Muscle of leg (tissue), 11 donors: ENCODE measurements around the gene PLCD3. TPM values are rescaled to one million over a fixed set of nuclear protein-coding genes. Genes with fewer than 3 reads are reported as not detected.

Experiments
- DNase-seq: peaks from one replicate; pipeline ENCODE4 v3.0.0; 2013
- H3K27ac ChIP-seq: one replicate; pipeline ENCODE4 v1.5.1; 2013; ENCODE audit warnings: mild to moderate bottlenecking, low read length, control low read depth
- H3K27me3 ChIP-seq: one replicate; pipeline ENCODE4 v1.6.1; 2013; ENCODE audit warnings: low read length; ENCODE audit not compliant: control insufficient read depth, insufficient read depth
- H3K36me3 ChIP-seq: one replicate; pipeline ENCODE4 v1.6.1; 2013; ENCODE audit warnings: low read length; ENCODE audit not compliant: control insufficient read depth, insufficient read depth
- H3K4me1 ChIP-seq: one replicate; pipeline ENCODE4 v1.6.1; 2013; ENCODE audit warnings: low read length; ENCODE audit not compliant: control insufficient read depth, insufficient read depth
- H3K4me3 ChIP-seq: one replicate; pipeline ENCODE4 v1.5.1; 2013; ENCODE audit warnings: low read length, control low read depth
- H3K9me3 ChIP-seq: replicated peaks from 2 replicates; pipeline ENCODE4 v1.6.1; 2013; ENCODE audit warnings: low read depth, low read length; ENCODE audit not compliant: control insufficient read depth
- WGBS: methylation state at CpG from one replicate; pipeline ENCODE4 v1.1.5; 2013; ENCODE audit warnings: missing lambda C conversion rate; ENCODE audit not compliant: insufficient coverage; 5-methylcytosine and 5-hydroxymethylcytosine counted together
- polyA plus RNA-seq, 8 donors: library from polyadenylated mRNA; unstranded; fragments of 120-200 nt; gene quantifications; one replicate each; pipeline versions ENCODE4 v1.2.1 to v1.2.3, GENCODE V29; 2013; ENCODE audit warnings: inconsistent platforms in 1 of 8, low replicate concordance in 1 of 8; ENCODE audit not compliant: insufficient read length in 8 of 8, insufficient read depth in 1 of 8
- total RNA-seq: library from RNA; stranded (reverse); fragments of 120-200 nt; gene quantifications from one replicate; pipeline ENCODE4 v1.2.4, GENCODE V29; 2013

PLCD3 gene
- total and polyA plus RNA-seq, 9 donors: 15.1 to 53.0 (median 39.4) TPM

DNA sequence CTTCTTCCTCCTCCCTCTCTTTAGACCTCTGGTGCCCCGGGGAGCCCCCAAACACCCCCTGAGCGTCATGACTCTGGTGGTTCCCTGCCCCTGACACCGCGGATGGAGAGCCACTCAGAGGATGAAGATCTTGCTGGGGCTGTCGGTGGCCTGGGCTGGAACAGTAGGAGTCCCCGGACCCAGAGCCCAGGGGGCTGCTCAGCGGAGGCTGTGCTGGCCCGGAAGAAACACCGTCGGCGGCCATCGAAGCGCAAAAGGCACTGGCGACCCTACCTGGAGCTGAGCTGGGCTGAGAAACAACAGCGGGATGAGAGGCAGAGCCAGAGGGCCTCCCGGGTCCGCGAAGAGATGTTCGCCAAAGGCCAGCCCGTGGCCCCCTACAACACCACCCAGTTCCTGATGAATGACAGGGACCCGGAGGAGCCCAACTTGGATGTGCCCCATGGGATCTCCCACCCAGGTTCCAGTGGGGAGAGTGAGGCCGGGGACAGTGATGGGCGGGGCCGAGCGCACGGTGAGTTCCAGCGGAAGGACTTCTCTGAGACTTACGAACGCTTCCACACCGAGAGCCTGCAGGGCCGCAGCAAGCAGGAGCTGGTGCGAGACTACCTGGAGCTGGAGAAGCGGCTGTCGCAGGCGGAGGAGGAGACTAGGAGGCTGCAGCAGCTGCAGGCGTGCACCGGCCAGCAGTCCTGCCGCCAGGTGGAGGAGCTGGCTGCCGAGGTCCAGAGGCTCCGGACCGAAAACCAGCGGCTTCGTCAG is 36.9 kb upstream of the PLCD3 start:
- Histone ChIP-seq H3K4me1 (peaks cover 49% of the 10 kb centered on the region), H3K9me3 (no peaks in the 10 kb centered on the region), H3K36me3 (peaks cover 12% of the 10 kb centered on the region), H3K4me3 (no peak overlapping the region), H3K27me3 (no peaks in the 10 kb centered on the region), H3K27ac (peak overlapping the region; percentile 94)
- WGBS: 86% methylated on average over 37 of the region's 43 CpGs
- DNase-seq: no peak

DNA sequence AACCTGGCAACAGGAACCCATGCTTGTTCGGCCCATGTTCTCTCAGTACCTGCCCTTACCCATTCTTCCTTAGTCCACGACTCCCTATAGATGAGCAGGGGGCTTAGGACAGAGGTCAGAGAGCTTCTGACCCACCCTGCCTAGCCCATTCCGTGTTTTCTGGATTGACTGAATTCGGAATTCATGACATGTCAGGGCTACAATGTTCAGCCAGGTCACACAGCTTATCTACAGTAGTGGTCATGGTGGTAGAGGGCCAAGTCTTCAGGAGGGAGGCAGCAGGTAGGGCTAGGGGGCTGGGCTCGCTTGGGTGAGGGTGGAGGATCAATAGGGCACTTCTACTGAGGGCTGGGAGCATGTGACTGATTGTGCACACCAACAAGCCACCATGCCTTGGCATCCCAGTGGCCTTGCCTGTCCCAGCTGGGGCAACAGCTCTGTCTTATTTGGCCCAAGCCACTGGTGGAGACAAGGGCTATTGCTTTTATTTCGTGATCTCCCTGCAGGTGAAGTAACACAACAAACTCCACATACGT is 32.5 kb upstream of the PLCD3 start:
- Histone ChIP-seq H3K9me3 (no peaks in the 10 kb centered on the region), H3K4me3 (no peak overlapping the region), H3K36me3 (peaks cover 8% of the 10 kb centered on the region), H3K27me3 (no peaks in the 10 kb centered on the region), H3K4me1 (peaks cover 27% of the 10 kb centered on the region), H3K27ac (peak overlapping the region; percentile 21)
- DNase-seq: no peak
- 92% methylated on average over 5 of the region's 7 CpGs for WGBS

DNA sequence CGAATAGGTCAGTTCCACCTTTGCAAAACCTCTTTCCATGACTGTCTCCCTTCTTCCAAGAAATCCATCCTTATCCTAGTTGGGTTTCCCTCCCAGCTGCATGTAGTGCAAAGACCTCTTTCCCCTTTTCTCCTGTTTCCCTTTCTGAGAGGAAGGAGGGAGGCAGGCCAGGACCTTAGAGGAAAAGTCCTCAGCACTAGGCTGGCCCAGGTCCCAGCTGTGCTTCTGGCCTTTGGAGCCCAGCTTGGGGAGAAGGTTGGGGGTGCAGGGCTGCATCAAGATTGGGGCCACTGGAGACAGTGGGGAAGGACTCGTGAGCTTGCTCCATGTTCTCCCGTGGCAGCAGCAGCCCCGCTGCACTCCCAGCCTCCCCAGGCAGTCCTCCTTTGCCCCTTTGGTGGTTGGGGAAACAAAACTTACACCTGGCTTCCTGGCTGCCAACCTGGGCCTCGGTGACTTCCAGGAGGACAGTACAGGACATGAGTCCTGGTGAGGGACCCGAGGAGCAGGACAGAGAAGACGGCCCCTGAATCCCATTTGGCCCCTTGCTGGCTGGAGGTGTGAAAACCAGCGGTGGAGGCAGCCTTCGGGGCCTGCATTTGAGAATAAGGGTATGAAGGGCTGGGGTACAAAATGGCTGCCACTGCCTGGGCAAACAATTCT is 29.8 kb upstream of the PLCD3 start:
- Histone ChIP-seq H3K27me3 (no peaks in the 10 kb centered on the region), H3K4me1 (peaks cover 29% of the 10 kb centered on the region), H3K4me3 (peak overlapping the region; percentile 22), H3K27ac (peak overlapping the region; percentile 45), H3K36me3 (peaks cover 3% of the 10 kb centered on the region), H3K9me3 (no peaks in the 10 kb centered on the region)
- no peak for DNase-seq
- 59% methylated on average over 5 of the region's 9 CpGs for WGBS

DNA sequence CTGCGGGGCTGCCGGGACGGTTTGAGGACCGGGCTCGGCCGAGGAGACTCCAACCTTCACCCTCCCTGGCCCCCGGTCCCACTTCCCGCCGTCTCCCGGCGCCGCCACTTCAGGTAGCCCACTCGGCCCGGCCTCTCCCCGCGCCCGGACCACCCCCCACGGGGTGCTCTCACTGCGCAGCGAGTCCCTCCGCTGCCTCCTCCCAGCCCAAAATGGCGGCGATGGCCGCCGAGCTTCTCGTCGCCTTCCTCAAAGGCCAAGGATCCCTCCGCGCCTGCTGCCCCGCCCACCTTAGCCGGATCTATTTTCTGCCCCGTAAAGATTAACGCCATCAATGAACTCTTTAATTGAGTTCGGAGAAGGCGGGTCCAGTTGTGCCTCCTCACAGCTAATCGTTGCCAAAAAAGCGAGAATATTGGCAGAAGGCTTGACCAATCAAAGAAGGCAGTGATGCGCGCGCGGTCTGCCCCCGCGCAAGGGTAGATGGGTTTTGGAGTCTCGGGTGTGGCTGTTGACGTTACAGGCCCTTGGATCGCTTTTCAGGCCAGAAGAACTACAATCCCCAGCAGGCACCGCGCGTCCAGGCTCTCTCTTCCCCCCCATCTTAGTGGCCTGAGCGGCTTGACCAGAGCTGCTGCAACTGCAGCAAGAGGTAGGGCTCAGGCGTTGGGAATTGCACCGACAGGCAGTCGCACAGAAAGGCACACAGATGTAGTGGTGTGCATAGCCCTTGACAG is 29.1 kb upstream of the PLCD3 start, which contains the start of gene HEXIM2:
Gene HEXIM2 (plus strand): TSS at position 588 of the 737 bp plus-strand sequence. CDS start 919 bp downstream, outside the sequence.
- H3K4me1 ChIP-seq: peaks cover 29% of the 10 kb centered on the region
- WGBS: 0% methylated on average over 45 of the region's 53 CpGs
- DNase-seq: peak; percentile 100
- H3K27me3 ChIP-seq: no peaks in the 10 kb centered on the region
- H3K4me3 ChIP-seq: peak within 1 kb of the TSS; percentile 100
- peaks cover 3% of the 10 kb centered on the region for H3K36me3 ChIP-seq
- H3K9me3 ChIP-seq: no peaks in the 10 kb centered on the region
- H3K27ac ChIP-seq: peak within 1 kb of the TSS; percentile 100

DNA sequence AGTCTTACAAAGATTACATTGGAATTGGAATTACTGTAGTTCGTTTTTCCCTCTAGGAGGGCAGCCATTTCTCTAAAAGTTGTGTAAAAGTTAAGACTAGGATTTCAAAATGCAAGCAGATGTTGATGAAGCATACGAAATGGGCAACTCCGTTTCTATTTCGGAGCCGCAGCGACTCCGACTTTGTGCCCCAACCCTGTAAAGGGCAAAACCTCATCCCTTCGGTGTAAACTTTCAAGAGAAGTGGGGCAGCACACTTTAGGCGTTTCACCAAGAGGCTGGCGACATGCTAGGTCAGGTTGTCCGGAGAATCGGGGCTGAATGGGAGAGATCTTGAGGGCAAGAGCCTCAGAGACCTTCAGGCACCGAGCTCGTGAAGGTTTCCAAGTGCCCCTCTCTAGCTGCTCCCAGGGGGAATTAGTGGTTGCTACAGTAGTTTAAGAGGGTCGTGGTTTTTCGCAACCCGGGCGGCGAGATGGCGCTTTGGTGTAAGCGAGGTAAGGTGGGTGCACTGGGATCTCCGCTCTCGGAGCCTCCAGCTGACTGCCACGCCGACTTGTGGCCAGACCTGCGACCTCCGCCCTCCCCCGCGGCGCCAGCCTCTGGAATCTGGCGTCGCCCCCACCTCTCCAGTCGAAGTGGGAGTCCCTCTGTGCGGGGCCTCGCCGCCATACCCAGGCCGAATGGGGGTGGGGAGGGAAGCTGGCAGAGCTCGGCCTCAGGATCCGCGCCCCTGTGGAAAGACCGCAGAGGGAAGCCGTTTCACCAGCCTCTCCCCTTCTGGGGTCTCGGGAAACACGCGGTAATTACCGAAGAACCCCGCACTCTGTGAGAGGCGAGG is 28.4 kb upstream of the PLCD3 start:
- peaks cover 29% of the 10 kb centered on the region for H3K4me1 ChIP-seq
- peaks cover 3% of the 10 kb centered on the region for H3K36me3 ChIP-seq
- H3K27ac ChIP-seq: peak overlapping the region; percentile 100
- under 1% methylated on average over 34 of the region's 48 CpGs for WGBS
- H3K27me3 ChIP-seq: no peaks in the 10 kb centered on the region
- no peaks in the 10 kb centered on the region for H3K9me3 ChIP-seq
- peak; percentile 87 for DNase-seq
- H3K4me3 ChIP-seq: peak overlapping the region; percentile 100

DNA sequence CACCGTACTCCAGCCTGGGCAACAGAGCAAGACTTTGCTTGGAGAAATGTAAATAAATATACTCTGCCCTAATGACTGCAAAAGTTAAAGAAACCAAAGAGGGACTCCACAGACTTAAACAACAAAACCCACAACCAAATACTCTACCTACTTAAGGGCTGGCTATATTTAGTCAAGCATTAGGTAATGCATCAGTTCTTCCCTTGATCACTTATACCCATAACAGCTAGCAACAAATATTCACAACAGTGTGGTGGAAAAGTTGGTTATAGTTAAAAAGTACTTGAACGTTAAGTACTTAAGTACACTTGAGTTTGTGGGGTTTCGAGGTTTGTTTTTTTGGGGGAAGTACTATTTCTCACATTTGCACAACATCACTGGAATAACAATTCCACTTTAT is 23.9 kb upstream of the PLCD3 start:
- Histone ChIP-seq H3K27me3 (no peaks in the 10 kb centered on the region), H3K4me1 (peaks cover 19% of the 10 kb centered on the region), H3K36me3 (peaks cover 3% of the 10 kb centered on the region), H3K9me3 (no peaks in the 10 kb centered on the region), H3K27ac (no peak overlapping the region), H3K4me3 (no peak overlapping the region)
- no CpG with 5 or more reads among the region's 3 CpGs for WGBS
- DNase-seq: no peak

DNA sequence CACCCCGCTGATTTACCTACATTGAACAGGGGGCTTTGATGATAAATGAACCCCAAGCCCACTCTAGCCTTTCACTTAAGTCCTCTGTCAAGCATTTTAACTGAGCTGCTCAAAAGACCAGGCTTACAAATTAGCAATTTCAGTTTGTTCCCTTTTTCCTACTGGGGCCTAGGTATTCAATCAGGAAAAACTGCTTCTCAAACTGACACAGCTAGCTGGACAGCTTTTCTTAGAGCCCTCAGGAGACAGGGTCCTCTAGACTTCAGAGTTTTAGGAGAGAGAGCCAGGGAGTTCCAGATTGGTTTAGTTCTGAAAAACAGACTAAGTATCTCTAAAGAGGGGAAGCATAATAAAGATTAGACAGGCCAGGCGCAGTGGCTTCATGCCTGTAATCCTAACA is 23.2 kb upstream of the PLCD3 start:
- H3K27me3 ChIP-seq: no peaks in the 10 kb centered on the region
- no peak for DNase-seq
- H3K9me3 ChIP-seq: no peaks in the 10 kb centered on the region
- no peak overlapping the region for H3K4me3 ChIP-seq
- H3K4me1 ChIP-seq: peaks cover 22% of the 10 kb centered on the region
- H3K27ac ChIP-seq: no peak overlapping the region
- peaks cover 3% of the 10 kb centered on the region for H3K36me3 ChIP-seq
- WGBS: 100% methylated on average over 1 of the region's 2 CpGs

DNA sequence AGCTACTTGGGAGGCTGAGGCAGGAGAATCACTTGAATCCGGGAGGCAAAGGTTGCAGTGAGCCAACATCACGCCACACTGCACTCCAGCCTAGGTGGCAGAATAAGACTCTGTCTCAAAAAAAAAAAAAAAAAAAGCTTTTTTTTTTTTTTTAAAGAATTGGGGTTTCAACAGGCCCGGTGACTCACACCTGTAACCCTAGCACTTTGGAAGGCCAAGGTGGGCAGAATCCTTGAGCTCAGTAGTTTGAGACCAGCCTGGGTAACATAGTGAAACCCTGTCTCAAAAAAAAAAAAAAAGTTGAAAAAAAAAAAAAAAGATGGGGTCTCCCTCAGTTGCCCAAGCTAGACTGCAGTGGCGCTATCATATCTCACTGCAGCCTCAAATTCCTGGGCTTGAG is 22.7 kb upstream of the PLCD3 start:
- H3K9me3 ChIP-seq: no peaks in the 10 kb centered on the region
- H3K36me3 ChIP-seq: peaks cover 3% of the 10 kb centered on the region
- WGBS: 100% methylated on average over 1 of the region's 4 CpGs
- no peak overlapping the region for H3K27ac ChIP-seq
- H3K4me3 ChIP-seq: no peak overlapping the region
- DNase-seq: no peak
- H3K27me3 ChIP-seq: no peaks in the 10 kb centered on the region
- peaks cover 22% of the 10 kb centered on the region for H3K4me1 ChIP-seq

DNA sequence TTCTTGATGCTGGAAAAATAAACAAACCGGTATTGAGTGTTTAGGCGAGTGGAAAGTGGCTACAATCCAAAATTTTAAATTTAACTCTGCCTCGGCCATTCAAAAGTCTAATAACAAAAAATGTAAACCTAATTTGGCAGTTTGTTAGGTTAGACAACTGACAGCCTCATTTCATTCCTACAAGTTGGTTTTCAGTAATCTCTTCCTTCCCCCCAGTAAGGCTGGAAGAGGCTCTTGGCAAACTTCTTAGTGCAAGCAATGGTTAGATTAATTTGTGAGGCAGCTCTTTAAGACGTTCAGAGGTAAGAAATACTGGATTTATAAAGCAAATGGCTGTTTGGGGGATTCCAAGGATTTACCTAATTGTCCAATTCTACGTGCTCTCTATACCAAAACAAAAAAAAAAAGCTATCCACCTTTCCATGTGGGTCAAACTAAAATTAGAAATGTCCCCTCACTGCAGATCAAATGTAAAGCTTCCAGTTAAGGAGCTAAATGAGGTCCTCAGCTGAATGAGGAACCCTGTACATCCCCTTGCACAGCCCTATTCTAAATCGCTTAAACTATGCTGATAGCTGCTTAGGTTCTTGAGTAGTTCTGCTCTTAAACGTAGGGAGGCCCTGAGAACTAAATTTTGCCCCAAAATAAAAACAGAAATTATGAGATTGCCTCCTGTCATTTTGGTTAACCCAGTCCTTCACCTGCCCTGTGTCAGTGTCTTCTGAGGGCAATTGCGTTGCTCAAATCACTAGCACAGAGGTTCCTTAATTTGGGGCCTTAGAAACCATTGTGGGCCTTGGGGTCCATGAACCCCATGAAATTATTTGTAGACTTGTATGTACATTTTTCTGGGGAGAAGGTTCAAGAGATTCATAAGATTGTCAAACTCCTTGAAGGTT is 18.8 kb upstream of the PLCD3 start:
- H3K27me3 ChIP-seq: no peaks in the 10 kb centered on the region
- H3K4me1 ChIP-seq: peaks cover 21% of the 10 kb centered on the region
- H3K4me3 ChIP-seq: peak overlapping the region; percentile 90
- H3K27ac ChIP-seq: peak overlapping the region; percentile 97
- no peaks in the 10 kb centered on the region for H3K9me3 ChIP-seq
- peak; percentile 74 for DNase-seq
- H3K36me3 ChIP-seq: no peaks in the 10 kb centered on the region
- WGBS: 43% methylated on average over 2 of the region's 8 CpGs
